ENCODE results near the gene UPB1. TPM values are rescaled to one million over a fixed set of nuclear protein-coding genes. Genes with fewer than 3 reads are reported as not detected.
"Not testable (repeated sequence)": the region's sequence is repeated elsewhere in the genome, so short reads cannot be mapped to it uniquely, and the experiment has no call there.

Gene UPB1
- total RNA-seq, 4 donors from 2014 or later, result 0.80 TPM; not detected in 3

DNA sequence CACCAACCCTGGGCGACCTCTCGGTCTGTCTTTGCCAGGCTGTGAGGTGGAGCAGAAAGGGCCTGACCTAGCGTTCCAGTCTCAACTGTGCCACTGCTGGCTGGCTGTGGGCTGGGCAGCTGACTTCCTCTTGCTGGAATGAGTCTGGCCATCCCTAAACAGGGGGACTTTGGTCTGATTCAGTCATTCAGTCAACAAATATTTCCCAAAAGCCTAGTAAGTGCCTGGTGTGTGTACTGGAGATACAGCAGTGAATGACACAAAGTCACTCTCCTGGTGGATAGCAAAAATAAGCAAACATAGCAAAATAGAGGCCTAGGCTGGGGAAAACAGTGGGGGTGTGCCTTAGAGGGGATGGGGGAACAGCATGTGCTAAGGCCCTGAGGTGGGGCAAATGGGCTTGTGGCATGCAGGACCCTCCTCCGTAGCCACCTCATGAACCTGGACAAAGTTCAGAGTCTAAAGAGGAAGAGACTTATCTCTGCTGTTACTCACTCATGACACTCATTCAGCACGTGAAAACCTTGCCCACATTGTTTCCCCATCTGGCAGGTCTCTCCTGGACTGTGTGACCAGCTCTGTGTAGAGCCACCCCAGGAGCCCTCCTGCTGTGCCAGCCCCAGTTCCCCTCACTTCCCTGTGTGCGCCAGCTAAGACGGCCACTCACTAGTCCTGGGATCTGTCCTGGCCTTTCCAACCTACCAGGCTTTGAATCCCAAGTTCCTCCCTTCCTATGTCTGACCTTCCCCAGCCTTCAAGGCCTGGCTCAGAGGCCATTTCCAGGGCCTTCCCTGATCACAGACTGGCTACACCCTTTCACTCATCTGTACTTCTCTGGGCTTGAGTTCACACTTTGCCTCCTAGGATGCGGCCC is 55.1 kb downstream of the UPB1 start:
- DNase-seq, result peak in 2 of 3 donors; percentile 84 to 86
- TF ChIP-seq POLR2A (IDR thresholded peaks at IDR 0.05), result peak; percentile 67 to 81
- TF ChIP-seq, protein P1, sequence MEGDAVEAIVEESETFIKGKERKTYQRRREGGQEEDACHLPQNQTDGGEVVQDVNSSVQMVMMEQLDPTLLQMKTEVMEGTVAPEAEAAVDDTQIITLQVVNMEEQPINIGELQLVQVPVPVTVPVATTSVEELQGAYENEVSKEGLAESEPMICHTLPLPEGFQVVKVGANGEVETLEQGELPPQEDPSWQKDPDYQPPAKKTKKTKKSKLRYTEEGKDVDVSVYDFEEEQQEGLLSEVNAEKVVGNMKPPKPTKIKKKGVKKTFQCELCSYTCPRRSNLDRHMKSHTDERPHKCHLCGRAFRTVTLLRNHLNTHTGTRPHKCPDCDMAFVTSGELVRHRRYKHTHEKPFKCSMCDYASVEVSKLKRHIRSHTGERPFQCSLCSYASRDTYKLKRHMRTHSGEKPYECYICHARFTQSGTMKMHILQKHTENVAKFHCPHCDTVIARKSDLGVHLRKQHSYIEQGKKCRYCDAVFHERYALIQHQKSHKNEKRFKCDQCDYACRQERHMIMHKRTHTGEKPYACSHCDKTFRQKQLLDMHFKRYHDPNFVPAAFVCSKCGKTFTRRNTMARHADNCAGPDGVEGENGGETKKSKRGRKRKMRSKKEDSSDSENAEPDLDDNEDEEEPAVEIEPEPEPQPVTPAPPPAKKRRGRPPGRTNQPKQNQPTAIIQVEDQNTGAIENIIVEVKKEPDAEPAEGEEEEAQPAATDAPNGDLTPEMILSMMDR (IDR thresholded peaks at IDR 0.05), result peak in 1 of 6 experiments; percentile 1
- peaks cover 0 to 38% (median 8%) of the 10 kb centered on the region in 3 donors for H3K36me3 ChIP-seq
- no peaks in the 10 kb centered on the region for H3K9me3 ChIP-seq
- H3K4me3 ChIP-seq, result peak overlapping the region in 1 of 4 donors; percentile 15
- no peaks in the 10 kb centered on the region for H3K27me3 ChIP-seq
- H3K4me1 ChIP-seq, result peaks cover 0 to 50% (median 12%) of the 10 kb centered on the region in 4 donors
- peak overlapping the region in 3 of 4 donors; percentile 71 to 99 (median 97) for H3K27ac ChIP-seq

DNA sequence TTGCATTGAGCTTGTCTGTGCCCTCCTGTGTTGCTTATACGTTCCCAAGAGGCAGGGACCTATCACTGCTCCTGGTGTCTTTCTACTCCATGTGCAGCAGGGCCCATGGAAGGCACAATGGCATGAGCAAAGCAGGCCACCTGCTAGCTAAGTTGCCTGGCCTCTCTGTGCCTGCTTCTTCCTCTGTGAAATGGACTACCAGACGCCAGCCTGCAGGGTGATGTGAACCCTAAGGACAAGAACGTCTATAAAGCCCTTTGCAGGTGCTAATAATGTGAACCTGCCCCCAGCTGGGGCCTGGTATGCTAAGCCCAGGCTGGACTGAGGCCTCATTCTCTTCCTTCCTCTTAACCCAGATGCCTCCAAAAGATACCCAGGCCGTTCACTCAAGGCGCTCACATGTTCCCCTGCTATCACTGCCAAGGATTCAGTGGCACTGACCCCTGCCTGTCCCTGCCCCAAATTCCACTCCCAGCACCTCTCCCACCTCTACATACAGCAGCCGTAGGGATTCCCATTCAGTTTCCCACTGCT is 55.8 kb downstream of the UPB1 start:
- TF ChIP-seq POLR2A (IDR thresholded peaks at IDR 0.05), result no peak
- TF ChIP-seq, protein P1 (IDR thresholded peaks at IDR 0.05), result no peak
- Histone ChIP-seq H3K9me3 (no peaks in the 10 kb centered on the region), H3K27me3 (no peaks in the 10 kb centered on the region), H3K27ac (peak overlapping the region in 3 of 4 donors; percentile 71 to 99 (median 97)), H3K4me3 (no peak overlapping the region), H3K4me1 (peaks cover 0 to 45% (median 12%) of the 10 kb centered on the region in 4 donors), H3K36me3 (peaks cover 0 to 37% (median 8%) of the 10 kb centered on the region in 3 donors)
- no peak for DNase-seq

DNA sequence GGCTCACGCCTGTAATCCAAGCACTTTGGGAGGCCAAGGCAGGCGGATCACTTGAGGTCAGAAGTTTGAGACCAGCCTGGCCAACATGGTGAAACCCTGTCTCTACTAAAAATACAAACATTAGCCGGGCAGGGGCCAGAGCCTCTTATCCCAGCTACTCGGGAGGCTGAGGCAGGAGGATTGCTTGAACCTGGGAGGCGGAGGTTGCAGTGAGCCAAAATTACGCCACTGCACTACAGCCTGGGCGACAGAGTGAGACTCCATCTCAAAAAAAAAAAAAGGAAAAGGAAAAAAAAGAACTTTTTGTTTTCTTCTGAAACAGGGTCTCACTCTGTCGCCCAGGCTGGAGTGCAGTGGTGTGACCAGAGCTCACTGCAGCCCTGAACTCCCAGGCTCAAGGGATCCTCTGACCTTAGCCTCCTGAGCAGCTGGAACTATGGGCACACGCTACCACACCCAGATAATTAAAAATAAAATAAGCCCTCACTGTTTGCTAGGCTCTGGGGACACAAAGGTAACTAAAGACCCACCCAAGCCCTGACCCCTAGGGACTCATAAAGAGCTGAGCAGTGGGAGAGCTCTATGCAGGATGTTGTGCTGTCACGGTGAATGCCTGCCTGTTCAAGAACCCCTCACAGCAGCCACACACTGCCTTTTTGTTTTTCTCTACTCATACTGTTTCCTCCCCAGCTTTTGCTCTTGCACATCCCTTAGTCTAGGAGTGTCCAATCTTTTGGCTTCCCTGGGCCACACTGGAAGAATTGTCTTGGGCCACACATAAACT is 57.6 kb downstream of the UPB1 start:
- Histone ChIP-seq H3K36me3 (peaks cover 0 to 25% (median 0%) of the 10 kb centered on the region in 3 donors), H3K4me1 (peaks cover 0 to 59% (median 16%) of the 10 kb centered on the region in 4 donors), H3K27ac (peak overlapping the region; percentile 87 to 99 (median 96)), H3K4me3 (peak overlapping the region in 2 of 4 donors; percentile 77 to 92)
- H3K27me3 ChIP-seq, H3K9me3 ChIP-seq: not testable (repeated sequence)
- peak; percentile 57 to 71 for TF ChIP-seq POLR2A (IDR thresholded peaks at IDR 0.05)
- peak; percentile 55 to 80 (median 62) for DNase-seq

DNA sequence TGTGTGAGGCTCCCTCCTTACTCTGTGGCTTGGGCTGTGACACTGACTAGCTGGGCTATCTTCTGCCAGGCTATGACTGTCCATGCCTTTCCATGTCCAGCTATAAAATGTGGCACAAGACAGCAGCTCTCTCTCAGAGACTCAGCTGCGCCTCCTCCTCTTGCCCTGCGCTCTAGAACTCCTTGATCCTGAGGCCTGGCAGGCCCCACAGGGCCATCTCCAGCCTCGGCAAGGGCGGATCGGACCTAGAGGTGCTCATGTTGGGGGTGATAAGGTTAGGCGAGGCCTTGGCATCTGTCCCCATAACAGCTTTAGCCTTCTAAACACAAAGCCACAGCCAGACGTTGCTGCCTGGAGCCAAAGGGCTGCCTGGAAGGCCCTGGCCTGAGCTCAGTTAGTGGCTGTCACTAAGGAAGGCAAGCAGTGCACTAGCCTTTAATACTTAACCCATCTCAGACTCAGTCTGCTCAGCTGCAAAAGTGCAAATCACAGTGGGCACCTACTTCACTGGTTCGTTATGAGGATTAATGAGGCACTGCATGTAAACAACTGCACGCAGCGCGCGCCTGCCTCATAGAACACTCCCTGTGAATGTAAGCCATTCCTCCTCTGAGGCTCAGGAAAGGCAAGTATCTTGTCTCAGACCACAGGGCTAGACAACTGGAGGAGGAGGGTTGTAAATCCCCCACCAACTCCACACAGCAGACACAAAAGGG is 58.6 kb downstream of the UPB1 start:
- Histone ChIP-seq H3K27ac (peak overlapping the region; percentile 87 to 99 (median 96)), H3K9me3 (no peaks in the 10 kb centered on the region), H3K27me3 (no peaks in the 10 kb centered on the region), H3K4me1 (peaks cover 0 to 68% (median 16%) of the 10 kb centered on the region in 4 donors), H3K36me3 (peaks cover 0 to 25% (median 0%) of the 10 kb centered on the region in 3 donors), H3K4me3 (peak overlapping the region; percentile 76 to 92 (median 80))
- TF ChIP-seq, protein P1 (IDR thresholded peaks at IDR 0.05), result no peak
- peak; percentile 60 to 63 for TF ChIP-seq POLR2A (IDR thresholded peaks at IDR 0.05)
- DNase-seq, result peak in 2 of 3 donors; percentile 69 to 74

DNA sequence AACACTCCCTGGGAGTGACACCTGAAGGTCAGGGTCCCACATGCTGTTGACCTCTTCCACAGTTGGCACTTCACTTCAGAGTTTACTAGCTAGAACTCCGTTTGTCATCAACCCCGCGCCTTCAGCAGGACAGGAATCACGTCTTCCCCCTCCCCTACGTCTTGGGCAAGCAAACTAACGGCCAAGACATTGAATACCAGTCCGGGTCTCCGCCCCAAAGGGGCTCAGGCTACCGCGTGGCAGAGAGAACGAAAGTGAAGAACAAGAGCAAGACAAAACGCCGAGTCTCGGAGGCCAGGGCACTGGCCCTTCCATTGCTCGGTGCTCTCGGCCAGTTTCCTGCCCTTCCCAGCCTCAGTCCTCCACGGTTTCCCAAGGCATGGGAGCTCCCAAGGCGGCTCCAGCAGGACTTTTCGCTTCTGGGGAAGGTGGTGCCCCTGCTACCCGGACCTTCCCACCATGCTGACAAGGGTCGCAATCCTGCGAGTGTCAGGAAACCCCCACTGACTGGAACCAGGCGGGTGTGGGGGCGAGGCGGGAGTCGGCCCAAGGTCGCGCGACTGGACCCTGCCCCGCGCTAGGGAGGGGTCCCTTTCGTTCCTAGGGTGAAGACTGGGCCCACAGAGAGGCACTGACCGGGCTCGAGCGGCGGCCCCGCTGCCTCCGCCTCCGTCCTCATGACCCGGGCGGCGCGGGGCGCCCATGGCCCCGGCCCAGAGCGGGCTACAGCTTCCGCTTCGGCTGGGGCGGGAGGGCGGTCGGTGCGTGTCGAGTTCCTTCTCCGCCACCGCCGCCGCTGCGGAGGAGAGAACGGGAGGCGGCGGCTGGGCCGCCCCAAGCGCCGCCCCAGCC is 59.4 kb downstream of the UPB1 start, which contains the start of gene GUCD1:
Gene GUCD1, minus strand, starts transcription at position 826 of the 852 bp plus-strand sequence. Its CDS starts 147 bp downstream, at position 679.
- H3K4me1 ChIP-seq, result peaks cover 0 to 66% (median 16%) of the 10 kb centered on the region in 4 donors

More for the DNA sequence above, 59.4 kb downstream of the UPB1 start, which contains the start of gene GUCD1:
- H3K27ac ChIP-seq, result peak within 1 kb of the TSS; percentile 87 to 99 (median 96)
- TF ChIP-seq, protein P1 (IDR thresholded peaks at IDR 0.05), result no peak
- peak; percentile 96 for TF ChIP-seq POLR2A (IDR thresholded peaks at IDR 0.05)
- no peaks in the 10 kb centered on the region for H3K27me3 ChIP-seq
- H3K9me3 ChIP-seq, result no peaks in the 10 kb centered on the region
- peaks cover 0 to 27% (median 0%) of the 10 kb centered on the region in 3 donors for H3K36me3 ChIP-seq
- DNase-seq, result peak; percentile 29 to 72 (median 65)
- H3K4me3 ChIP-seq, result peak within 1 kb of the TSS; percentile 76 to 92 (median 80)

All from Peyer's patch (tissue), 4 donors.